PFSK-1 (cell line): ENCODE measurements around the gene RHBDF1.

Experiments
- FOXP2 ChIP-seq: optimal IDR thresholded peaks from 2 replicates; pipeline ENCODE3; 2011; ENCODE audit warnings: borderline replicate concordance, control low read depth, inconsistent platforms; ENCODE audit not compliant: insufficient read depth; ENCODE audit errors: extremely low read length, extremely low read depth
- POLR2AphosphoS5 ChIP-seq: IDR thresholded peaks from 2 replicates; pipeline ENCODE4 v1.6.1; 2012; ENCODE audit warnings: low read depth, mild to moderate bottlenecking, control low read depth, low read length, moderate library complexity
- REST ChIP-seq, 2 experiments: IDR thresholded peaks; 2 replicates each; pipeline versions ENCODE4 v1.6.1 to v1.8.0; 2011 to 2012; ENCODE audit warnings: low read depth in 2 of 2, low read length in 2 of 2, control low read depth in 1 of 2, inconsistent platforms in 1 of 2, mild to moderate bottlenecking in 1 of 2, moderate library complexity in 1 of 2; ENCODE audit not compliant: insufficient read depth in 1 of 2
- SIN3A ChIP-seq: IDR thresholded peaks from 2 replicates; pipeline ENCODE4 v1.6.1; 2012; ENCODE audit warnings: mild to moderate bottlenecking, low read length, moderate library complexity, borderline replicate concordance; ENCODE audit not compliant: insufficient read depth
- TAF1 ChIP-seq: IDR thresholded peaks from 2 replicates; pipeline ENCODE4 v1.6.1; 2012; ENCODE audit warnings: low read length, control low read depth, borderline replicate concordance; ENCODE audit not compliant: insufficient read depth

The RHBDF1 gene

GRCh38 chr16:61879-62281 is 10.6 kb downstream of the RHBDF1 start:
- TF ChIP-seq POLR2AphosphoS5 (no peak), REST (IDR thresholded peaks at IDR 0.05; ENCODE audit: insufficient read depth in 1 of 2, low read depth in 2 of 2, low read length in 2 of 2) (no peak), SIN3A (no peak), TAF1 (no peak), FOXP2 (no peak)

GRCh38 chr16:60929-61878 is 11.2 kb downstream of the RHBDF1 start:
- TF ChIP-seq REST (IDR thresholded peaks at IDR 0.05; ENCODE audit: insufficient read depth in 1 of 2, low read depth in 2 of 2, low read length in 2 of 2) (no peak), TAF1 (no peak), SIN3A (no peak), POLR2AphosphoS5 (no peak), FOXP2 (no peak)

GRCh38 chr16:60166-60565 is 12.3 kb downstream of the RHBDF1 start:
- no peak for TF ChIP-seq SIN3A
- TF ChIP-seq FOXP2 = no peak
- no peak for TF ChIP-seq TAF1
- TF ChIP-seq REST (IDR thresholded peaks at IDR 0.05; ENCODE audit: insufficient read depth in 1 of 2, low read depth in 2 of 2, low read length in 2 of 2) = no peak
- no peak for TF ChIP-seq POLR2AphosphoS5

- no peak for TF ChIP-seq TAF1
- TF ChIP-seq POLR2AphosphoS5 = no peak
- TF ChIP-seq SIN3A = no peak
- TF ChIP-seq REST (IDR thresholded peaks at IDR 0.05; ENCODE audit: insufficient read depth in 1 of 2, low read depth in 2 of 2, low read length in 2 of 2) = no peak
- no peak for TF ChIP-seq FOXP2
Observed at GRCh38 chr16:59440-60059, 12.9 kb downstream of the RHBDF1 start.
